Activated effector memory CD4-positive, alpha-beta T cell treated with Interleukin-2 at 50 U/mL for 16 hours (primary cell): Measurements from ENCODE around the gene AFF3.

Source experiments
- DNase-seq: peaks from one replicate; pipeline ENCODE4 v3.0.0-alpha.2; 2020

Gene AFF3

GRCh38 chr2:99850084-99850710 is 292.2 kb downstream of the AFF3 start:
- DNase-seq: no peak

- DNase-seq: no peak
These were observed 295.8 kb downstream of the AFF3 start for GRCh38 chr2:99846462-99847107.

GRCh38 chr2:99845296-99845695 is 297.1 kb downstream of the AFF3 start:
- DNase-seq: no peak

- no peak for DNase-seq
These were observed 299.9 kb downstream of the AFF3 start for GRCh38 chr2:99842451-99842850.

- DNase-seq: no peak
These were observed 300.6 kb downstream of the AFF3 start for GRCh38 chr2:99841749-99842148.

- no peak for DNase-seq
These were observed 301.6 kb downstream of the AFF3 start for GRCh38 chr2:99840831-99841230.

GRCh38 chr2:99836690-99837605 is 305.4 kb downstream of the AFF3 start:
- no peak for DNase-seq

GRCh38 chr2:99834426-99834825 is 308.0 kb downstream of the AFF3 start:
- no peak for DNase-seq

- DNase-seq: no peak
These were observed 308.7 kb downstream of the AFF3 start for GRCh38 chr2:99833586-99834201.

- no peak for DNase-seq
These were observed 309.5 kb downstream of the AFF3 start for GRCh38 chr2:99832926-99833325.

GRCh38 chr2:99831772-99832171 is 310.6 kb downstream of the AFF3 start:
- no peak for DNase-seq

- no peak for DNase-seq
These were observed 314.9 kb downstream of the AFF3 start for GRCh38 chr2:99827296-99827999.

- no peak for DNase-seq
These were observed 316.8 kb downstream of the AFF3 start for GRCh38 chr2:99825630-99826029.

GRCh38 chr2:99824758-99825157 is 317.6 kb downstream of the AFF3 start:
- DNase-seq: no peak

GRCh38 chr2:99822474-99823207 is 319.7 kb downstream of the AFF3 start:
- DNase-seq: no peak

- DNase-seq: no peak
These were observed 320.4 kb downstream of the AFF3 start for GRCh38 chr2:99821984-99822383.

GRCh38 chr2:99821572-99821971 is 320.8 kb downstream of the AFF3 start:
- DNase-seq: no peak

GRCh38 chr2:99821039-99821438 is 321.4 kb downstream of the AFF3 start:
- no peak for DNase-seq

GRCh38 chr2:99819766-99820165 is 322.6 kb downstream of the AFF3 start:
- DNase-seq: no peak

- no peak for DNase-seq
These were observed 323.5 kb downstream of the AFF3 start for GRCh38 chr2:99818842-99819241.

- no peak for DNase-seq
These were observed 325.5 kb downstream of the AFF3 start for GRCh38 chr2:99816908-99817307.

- no peak for DNase-seq
These were observed 330.0 kb downstream of the AFF3 start for GRCh38 chr2:99812426-99812825.
